ENCODE results near the gene ITPR3.

DNA sequence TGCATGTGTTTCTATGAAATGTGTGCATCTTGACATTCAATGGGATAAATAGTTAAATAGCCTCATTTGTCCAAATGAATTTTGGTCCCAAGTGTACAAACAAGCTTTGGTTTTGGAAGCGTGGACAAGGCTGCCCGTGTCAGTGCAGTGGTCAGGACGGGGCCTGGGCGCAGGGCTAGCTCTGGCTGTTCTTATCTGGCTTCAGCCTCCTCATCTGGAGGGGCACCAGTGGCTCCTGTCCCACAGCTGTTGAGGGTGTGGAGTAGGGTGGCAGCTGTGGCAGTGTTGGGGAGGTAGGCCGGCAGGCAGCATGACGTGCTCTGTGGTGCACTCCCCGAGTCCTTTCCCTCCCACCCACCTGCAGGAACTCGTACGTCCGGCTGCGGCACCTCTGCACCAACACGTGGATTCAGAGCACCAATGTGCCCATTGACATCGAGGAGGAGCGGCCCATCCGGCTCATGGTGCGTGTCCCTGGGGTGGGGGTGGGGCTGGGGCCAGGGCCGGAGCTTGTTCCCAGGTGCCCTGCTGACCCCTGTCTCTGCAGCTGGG is 43.5 kb downstream of the ITPR3 start:
- TF ChIP-seq, protein P1, sequence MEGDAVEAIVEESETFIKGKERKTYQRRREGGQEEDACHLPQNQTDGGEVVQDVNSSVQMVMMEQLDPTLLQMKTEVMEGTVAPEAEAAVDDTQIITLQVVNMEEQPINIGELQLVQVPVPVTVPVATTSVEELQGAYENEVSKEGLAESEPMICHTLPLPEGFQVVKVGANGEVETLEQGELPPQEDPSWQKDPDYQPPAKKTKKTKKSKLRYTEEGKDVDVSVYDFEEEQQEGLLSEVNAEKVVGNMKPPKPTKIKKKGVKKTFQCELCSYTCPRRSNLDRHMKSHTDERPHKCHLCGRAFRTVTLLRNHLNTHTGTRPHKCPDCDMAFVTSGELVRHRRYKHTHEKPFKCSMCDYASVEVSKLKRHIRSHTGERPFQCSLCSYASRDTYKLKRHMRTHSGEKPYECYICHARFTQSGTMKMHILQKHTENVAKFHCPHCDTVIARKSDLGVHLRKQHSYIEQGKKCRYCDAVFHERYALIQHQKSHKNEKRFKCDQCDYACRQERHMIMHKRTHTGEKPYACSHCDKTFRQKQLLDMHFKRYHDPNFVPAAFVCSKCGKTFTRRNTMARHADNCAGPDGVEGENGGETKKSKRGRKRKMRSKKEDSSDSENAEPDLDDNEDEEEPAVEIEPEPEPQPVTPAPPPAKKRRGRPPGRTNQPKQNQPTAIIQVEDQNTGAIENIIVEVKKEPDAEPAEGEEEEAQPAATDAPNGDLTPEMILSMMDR (IDR thresholded peaks at IDR 0.05; ENCODE audit: low read depth, low read length, missing input control), result no peak
- TF ChIP-seq, protein P2, sequence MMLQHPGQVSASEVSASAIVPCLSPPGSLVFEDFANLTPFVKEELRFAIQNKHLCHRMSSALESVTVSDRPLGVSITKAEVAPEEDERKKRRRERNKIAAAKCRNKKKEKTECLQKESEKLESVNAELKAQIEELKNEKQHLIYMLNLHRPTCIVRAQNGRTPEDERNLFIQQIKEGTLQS (IDR thresholded peaks at IDR 0.05), result no peak
